Tibial nerve (tissue), 3 donors: ENCODE results near the gene IGF2R.

Source experiments
- POLR2A ChIP-seq, 2 donors: fragments of 450-650 bp; IDR thresholded peaks; one replicate each; pipeline ENCODE4 v1.6.1; 2017; ENCODE audit warnings: antibody characterized with exemption in 2 of 2, mild to moderate bottlenecking in 2 of 2, moderate library complexity in 2 of 2
- TF ChIP-seq, protein P1 (sequence below), 5 experiments: fragments of 200-600 bp in 3 of 5; fragments of 450-650 bp in 2 of 5; sonication (generic) in 3 of 5; IDR thresholded peaks; one replicate each; pipeline ENCODE4 v1.5.1; 2016 to 2019; ENCODE audit warnings: antibody characterized with exemption in 5 of 5, mild to moderate bottlenecking in 3 of 5, moderate library complexity in 2 of 5

DNA sequence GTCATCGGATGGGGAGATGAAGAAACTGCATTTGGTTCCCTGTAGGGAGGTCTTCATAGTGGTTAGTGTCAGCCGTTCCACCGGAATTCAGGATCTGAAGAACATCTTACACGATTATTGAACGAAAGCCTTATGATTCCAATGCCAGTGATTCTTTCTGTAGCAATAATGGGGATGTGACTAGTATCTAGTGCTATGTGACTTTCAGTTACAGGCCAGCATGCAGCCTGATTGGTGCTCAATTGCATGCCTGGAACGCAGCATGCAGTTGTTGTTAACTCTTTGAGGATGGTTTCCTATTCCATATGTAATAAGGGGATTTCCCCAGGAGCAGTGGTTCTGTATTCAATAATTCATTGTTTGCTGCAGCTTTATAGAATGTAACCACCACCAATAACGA, 81.1 kb downstream of the IGF2R start:
- TF ChIP-seq, protein P1, sequence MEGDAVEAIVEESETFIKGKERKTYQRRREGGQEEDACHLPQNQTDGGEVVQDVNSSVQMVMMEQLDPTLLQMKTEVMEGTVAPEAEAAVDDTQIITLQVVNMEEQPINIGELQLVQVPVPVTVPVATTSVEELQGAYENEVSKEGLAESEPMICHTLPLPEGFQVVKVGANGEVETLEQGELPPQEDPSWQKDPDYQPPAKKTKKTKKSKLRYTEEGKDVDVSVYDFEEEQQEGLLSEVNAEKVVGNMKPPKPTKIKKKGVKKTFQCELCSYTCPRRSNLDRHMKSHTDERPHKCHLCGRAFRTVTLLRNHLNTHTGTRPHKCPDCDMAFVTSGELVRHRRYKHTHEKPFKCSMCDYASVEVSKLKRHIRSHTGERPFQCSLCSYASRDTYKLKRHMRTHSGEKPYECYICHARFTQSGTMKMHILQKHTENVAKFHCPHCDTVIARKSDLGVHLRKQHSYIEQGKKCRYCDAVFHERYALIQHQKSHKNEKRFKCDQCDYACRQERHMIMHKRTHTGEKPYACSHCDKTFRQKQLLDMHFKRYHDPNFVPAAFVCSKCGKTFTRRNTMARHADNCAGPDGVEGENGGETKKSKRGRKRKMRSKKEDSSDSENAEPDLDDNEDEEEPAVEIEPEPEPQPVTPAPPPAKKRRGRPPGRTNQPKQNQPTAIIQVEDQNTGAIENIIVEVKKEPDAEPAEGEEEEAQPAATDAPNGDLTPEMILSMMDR (IDR thresholded peaks at IDR 0.05) = no peak
- no peak for TF ChIP-seq POLR2A (IDR thresholded peaks at IDR 0.05)
